Measurements from ENCODE around the gene LCN2.

Gene LCN2

GRCh38 chr9:128149951-128150593 is 819 bp downstream of the LCN2 start:
- WGBS (ENCODE audit: insufficient coverage) = 13% methylated on average over 10 of the region's 11 CpGs
- Histone ChIP-seq H3K27me3 (replicated peaks in 2 of 5; ENCODE audit: control insufficient read depth in 4 of 5, insufficient read depth in 5 of 5, low read length in 4 of 5) (no peaks in the 10 kb centered on the region), H3K27ac (ENCODE audit: insufficient read depth in 1 of 2, low read depth in 1 of 2, low read length in 2 of 2, poor library complexity in 1 of 2, severe bottlenecking in 2 of 2) (peak overlapping the region in 1 of 2 experiments; percentile 31), H3K4me3 (ENCODE audit: control insufficient read depth in 1 of 7, extremely low read depth in 1 of 7, insufficient read depth in 4 of 7, low read depth in 2 of 7, low read length in 6 of 7) (peak overlapping the region in 1 of 7 experiments; percentile 16), H3K36me3 (ENCODE audit: control insufficient read depth in 4 of 4, insufficient read depth in 4 of 4, low read length in 3 of 4) (no peaks in the 10 kb centered on the region), H3K4me1 (ENCODE audit: control extremely low read depth in 1 of 4, control insufficient read depth in 4 of 4, insufficient read depth in 4 of 4, low read length in 3 of 4) (peaks cover 0 to 26% (median 17%) of the 10 kb centered on the region in 4 experiments), H3K9me3 (ENCODE audit: control extremely low read depth in 1 of 5, control insufficient read depth in 4 of 5, insufficient read depth in 2 of 5, low read depth in 1 of 5, low read length in 4 of 5) (no peaks in the 10 kb centered on the region)
- peak; percentile 76 to 93 (median 89) for DNase-seq
- ChIA-PET CTCF (interaction anchor here (0.7 to 1.2 kb wide), 4 partner anchors 10 to 45 kb away, joined by 3 to 4 read pairs (median 4); partner anchors contain the start of gene BBLN), POLR2A (no interaction called here)

GRCh38 chr9:128150594-128151308 is 1.5 kb downstream of the LCN2 start:
- no peaks in the 10 kb centered on the region for H3K36me3 ChIP-seq (ENCODE audit: control insufficient read depth in 4 of 4, insufficient read depth in 4 of 4, low read length in 3 of 4)
- ChIA-PET CTCF (interaction anchor here (0.8 to 1.3 kb wide), 6 partner anchors 22 to 196 kb away, joined by 3 to 4 read pairs (median 3); no protein-coding TSS in a partner anchor), POLR2A (interaction anchor here (1.0 kb wide), 1 partner anchor 8 kb away, joined by 3 read pairs; no protein-coding TSS in a partner anchor)
- H3K4me3 ChIP-seq (ENCODE audit: control insufficient read depth in 1 of 7, extremely low read depth in 1 of 7, insufficient read depth in 4 of 7, low read depth in 2 of 7, low read length in 6 of 7) = peak overlapping the region in 1 of 7 experiments; percentile 16
- peak overlapping the region in 1 of 2 experiments; percentile 31 for H3K27ac ChIP-seq (ENCODE audit: insufficient read depth in 1 of 2, low read depth in 1 of 2, low read length in 2 of 2, poor library complexity in 1 of 2, severe bottlenecking in 2 of 2)
- WGBS (ENCODE audit: insufficient coverage) = 84% methylated on average over 19 of the region's 19 CpGs
- peaks cover 0 to 26% (median 17%) of the 10 kb centered on the region in 4 experiments for H3K4me1 ChIP-seq (ENCODE audit: control extremely low read depth in 1 of 4, control insufficient read depth in 4 of 4, insufficient read depth in 4 of 4, low read length in 3 of 4)
- no peaks in the 10 kb centered on the region for H3K9me3 ChIP-seq (ENCODE audit: control extremely low read depth in 1 of 5, control insufficient read depth in 4 of 5, insufficient read depth in 2 of 5, low read depth in 1 of 5, low read length in 4 of 5)
- peak in 2 of 3 donors; percentile 35 to 55 for DNase-seq
- no peaks in the 10 kb centered on the region for H3K27me3 ChIP-seq (replicated peaks in 2 of 5; ENCODE audit: control insufficient read depth in 4 of 5, insufficient read depth in 5 of 5, low read length in 4 of 5)

DNA sequence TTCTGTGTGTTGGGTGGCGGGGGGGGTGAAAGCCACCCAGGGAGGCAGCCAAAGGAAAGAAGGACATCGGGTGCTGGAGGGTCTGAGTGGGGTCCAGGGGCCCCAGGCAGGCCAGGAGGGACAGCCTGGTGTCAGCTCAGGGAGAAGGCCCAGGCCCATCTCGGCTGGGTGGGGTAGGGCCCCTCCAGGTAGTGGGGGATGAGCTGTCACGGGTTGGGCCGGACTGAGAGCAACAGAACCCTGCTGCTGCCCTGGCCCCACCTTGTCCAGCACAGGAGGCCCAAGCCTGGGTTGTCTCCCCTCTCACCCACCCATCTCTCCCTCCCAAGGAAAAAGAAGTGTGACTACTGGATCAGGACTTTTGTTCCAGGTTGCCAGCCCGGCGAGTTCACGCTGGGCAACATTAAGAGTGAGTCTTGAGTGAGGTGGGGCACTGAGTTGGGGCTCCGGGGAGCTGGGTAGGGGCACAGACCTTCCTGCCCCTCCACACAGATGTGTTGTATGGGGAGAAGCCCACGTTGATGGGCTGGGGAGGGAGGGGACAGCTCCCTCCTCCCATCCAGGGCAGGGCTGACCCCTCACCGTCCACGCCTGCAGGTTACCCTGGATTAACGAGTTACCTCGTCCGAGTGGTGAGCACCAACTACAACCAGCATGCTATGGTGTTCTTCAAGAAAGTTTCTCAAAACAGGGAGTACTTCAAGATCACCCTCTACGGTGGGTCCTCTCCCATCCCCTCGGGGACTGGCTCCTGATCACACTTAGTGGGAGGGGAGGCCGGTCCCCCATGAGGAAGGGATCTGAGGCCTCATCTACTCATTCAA is 2.3 kb downstream of the LCN2 start:
- no peak overlapping the region for H3K27ac ChIP-seq (ENCODE audit: insufficient read depth in 1 of 2, low read depth in 1 of 2, low read length in 2 of 2, poor library complexity in 1 of 2, severe bottlenecking in 2 of 2)
- no peak for DNase-seq
- no peaks in the 10 kb centered on the region for H3K36me3 ChIP-seq (ENCODE audit: control insufficient read depth in 4 of 4, insufficient read depth in 4 of 4, low read length in 3 of 4)
- ChIA-PET CTCF (interaction anchor here (0.6 to 1.3 kb wide), 4 partner anchors 23 to 197 kb away, joined by 3 read pairs; no protein-coding TSS in a partner anchor), POLR2A (interaction anchor here (1.0 kb wide), 1 partner anchor 9 kb away, joined by 3 read pairs; no protein-coding TSS in a partner anchor)
- H3K9me3 ChIP-seq (ENCODE audit: control extremely low read depth in 1 of 5, control insufficient read depth in 4 of 5, insufficient read depth in 2 of 5, low read depth in 1 of 5, low read length in 4 of 5) = no peaks in the 10 kb centered on the region
- H3K27me3 ChIP-seq (replicated peaks in 2 of 5; ENCODE audit: control insufficient read depth in 4 of 5, insufficient read depth in 5 of 5, low read length in 4 of 5) = no peaks in the 10 kb centered on the region
- H3K4me3 ChIP-seq (ENCODE audit: control insufficient read depth in 1 of 7, extremely low read depth in 1 of 7, insufficient read depth in 4 of 7, low read depth in 2 of 7, low read length in 6 of 7) = no peak overlapping the region
- H3K4me1 ChIP-seq (ENCODE audit: control extremely low read depth in 1 of 4, control insufficient read depth in 4 of 4, insufficient read depth in 4 of 4, low read length in 3 of 4) = peaks cover 0 to 26% (median 17%) of the 10 kb centered on the region in 4 experiments
- WGBS (ENCODE audit: insufficient coverage) = 98% methylated on average over 8 of the region's 18 CpGs

DNA sequence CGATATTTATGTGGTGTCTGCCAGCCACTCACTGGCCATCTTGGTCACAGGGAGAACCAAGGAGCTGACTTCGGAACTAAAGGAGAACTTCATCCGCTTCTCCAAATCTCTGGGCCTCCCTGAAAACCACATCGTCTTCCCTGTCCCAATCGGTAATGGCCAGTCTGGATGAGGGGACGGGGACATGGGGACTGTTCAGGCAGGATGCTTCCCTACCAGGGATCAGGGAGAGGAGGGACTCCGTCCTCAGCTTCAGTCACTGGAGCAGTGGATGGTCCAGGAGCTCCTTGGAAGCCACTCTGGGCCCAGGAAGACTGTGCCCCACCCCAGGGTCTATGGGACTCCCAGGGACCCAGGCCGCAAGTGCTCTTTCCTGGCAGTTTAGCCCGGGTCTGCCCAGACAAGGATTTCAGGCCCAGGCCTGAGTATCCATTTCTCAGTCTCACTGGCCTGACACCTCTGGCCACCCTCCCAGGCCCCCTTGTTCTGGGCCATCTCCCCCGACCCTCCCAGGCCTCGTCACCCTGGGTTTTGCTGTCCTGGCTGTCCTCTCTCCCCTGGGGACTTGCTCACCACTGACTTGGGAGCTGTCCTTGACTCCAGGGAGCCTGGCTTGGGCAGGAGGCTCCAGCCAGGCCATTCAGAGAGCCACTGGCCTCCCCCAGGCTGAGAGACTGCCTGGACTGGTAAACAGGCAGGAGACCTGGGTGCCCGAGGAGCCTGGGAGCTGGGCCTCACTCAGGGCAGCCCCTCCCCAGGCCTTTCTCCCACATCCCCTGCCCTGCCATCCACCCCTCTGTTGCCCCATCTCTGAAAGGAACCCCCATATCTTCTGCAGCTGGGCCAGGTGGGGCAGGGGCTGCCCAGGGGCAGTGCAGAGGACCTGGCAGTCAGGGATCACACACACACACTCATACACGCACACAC is 3.1 kb downstream of the LCN2 start:
- CTCF ChIA-PET = interaction anchor here (0.6 to 1.0 kb wide), 2 partner anchors 38 to 109 kb away, joined by 3 read pairs; no protein-coding TSS in a partner anchor
- WGBS (ENCODE audit: insufficient coverage) = 96% methylated on average over 11 of the region's 13 CpGs
- Histone ChIP-seq H3K4me3 (ENCODE audit: control insufficient read depth in 1 of 7, extremely low read depth in 1 of 7, insufficient read depth in 4 of 7, low read depth in 2 of 7, low read length in 6 of 7) (no peak overlapping the region), H3K4me1 (ENCODE audit: control extremely low read depth in 1 of 4, control insufficient read depth in 4 of 4, insufficient read depth in 4 of 4, low read length in 3 of 4) (peaks cover 0 to 26% (median 17%) of the 10 kb centered on the region in 4 experiments), H3K27ac (ENCODE audit: insufficient read depth in 1 of 2, low read depth in 1 of 2, low read length in 2 of 2, poor library complexity in 1 of 2, severe bottlenecking in 2 of 2) (no peak overlapping the region), H3K9me3 (ENCODE audit: control extremely low read depth in 1 of 5, control insufficient read depth in 4 of 5, insufficient read depth in 2 of 5, low read depth in 1 of 5, low read length in 4 of 5) (no peaks in the 10 kb centered on the region), H3K27me3 (replicated peaks in 2 of 5; ENCODE audit: control insufficient read depth in 4 of 5, insufficient read depth in 5 of 5, low read length in 4 of 5) (no peaks in the 10 kb centered on the region), H3K36me3 (ENCODE audit: control insufficient read depth in 4 of 4, insufficient read depth in 4 of 4, low read length in 3 of 4) (no peaks in the 10 kb centered on the region)
- POLR2A ChIA-PET = no interaction called here
- no peak for DNase-seq

- ChIA-PET CTCF (interaction anchor here (1.0 kb wide), 1 partner anchor 37 kb away, joined by 3 read pairs; no protein-coding TSS in a partner anchor), POLR2A (no interaction called here)
- no peak overlapping the region for H3K4me3 ChIP-seq (ENCODE audit: control insufficient read depth in 1 of 7, extremely low read depth in 1 of 7, insufficient read depth in 4 of 7, low read depth in 2 of 7, low read length in 6 of 7)
- no peaks in the 10 kb centered on the region for H3K9me3 ChIP-seq (ENCODE audit: control extremely low read depth in 1 of 5, control insufficient read depth in 4 of 5, insufficient read depth in 2 of 5, low read depth in 1 of 5, low read length in 4 of 5)
- WGBS (ENCODE audit: insufficient coverage) = 95% methylated on average over 24 of the region's 26 CpGs
- peaks cover 0 to 26% (median 17%) of the 10 kb centered on the region in 4 experiments for H3K4me1 ChIP-seq (ENCODE audit: control extremely low read depth in 1 of 4, control insufficient read depth in 4 of 4, insufficient read depth in 4 of 4, low read length in 3 of 4)
- H3K36me3 ChIP-seq (ENCODE audit: control insufficient read depth in 4 of 4, insufficient read depth in 4 of 4, low read length in 3 of 4) = no peaks in the 10 kb centered on the region
- DNase-seq = no peak
- H3K27ac ChIP-seq (ENCODE audit: insufficient read depth in 1 of 2, low read depth in 1 of 2, low read length in 2 of 2, poor library complexity in 1 of 2, severe bottlenecking in 2 of 2) = no peak overlapping the region
- H3K27me3 ChIP-seq (replicated peaks in 2 of 5; ENCODE audit: control insufficient read depth in 4 of 5, insufficient read depth in 5 of 5, low read length in 4 of 5) = no peaks in the 10 kb centered on the region
Observed at GRCh38 chr9:128153060-128153946, 4.0 kb downstream of the LCN2 start.

Measured in common myeloid progenitor, CD34-positive (primary cell).